Measurements from ENCODE around the gene OR56A4.
A peak's percentile ranks its signal among the peaks of the same experiment; 100 is the strongest.

Gene OR56A4

GRCh38 chr11:6027501-6027900 is 20.8 kb upstream of the OR56A4 start:
- Histone ChIP-seq H3K36me3 (no peaks in the 10 kb centered on the region), H3K9me3 (no peaks in the 10 kb centered on the region), H3K27ac (no peak overlapping the region), H3K27me3 (no peaks in the 10 kb centered on the region), H3K4me1 (no peaks in the 10 kb centered on the region), H3K4me3 (no peak overlapping the region)
- TF ChIP-seq, protein P1, sequence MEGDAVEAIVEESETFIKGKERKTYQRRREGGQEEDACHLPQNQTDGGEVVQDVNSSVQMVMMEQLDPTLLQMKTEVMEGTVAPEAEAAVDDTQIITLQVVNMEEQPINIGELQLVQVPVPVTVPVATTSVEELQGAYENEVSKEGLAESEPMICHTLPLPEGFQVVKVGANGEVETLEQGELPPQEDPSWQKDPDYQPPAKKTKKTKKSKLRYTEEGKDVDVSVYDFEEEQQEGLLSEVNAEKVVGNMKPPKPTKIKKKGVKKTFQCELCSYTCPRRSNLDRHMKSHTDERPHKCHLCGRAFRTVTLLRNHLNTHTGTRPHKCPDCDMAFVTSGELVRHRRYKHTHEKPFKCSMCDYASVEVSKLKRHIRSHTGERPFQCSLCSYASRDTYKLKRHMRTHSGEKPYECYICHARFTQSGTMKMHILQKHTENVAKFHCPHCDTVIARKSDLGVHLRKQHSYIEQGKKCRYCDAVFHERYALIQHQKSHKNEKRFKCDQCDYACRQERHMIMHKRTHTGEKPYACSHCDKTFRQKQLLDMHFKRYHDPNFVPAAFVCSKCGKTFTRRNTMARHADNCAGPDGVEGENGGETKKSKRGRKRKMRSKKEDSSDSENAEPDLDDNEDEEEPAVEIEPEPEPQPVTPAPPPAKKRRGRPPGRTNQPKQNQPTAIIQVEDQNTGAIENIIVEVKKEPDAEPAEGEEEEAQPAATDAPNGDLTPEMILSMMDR (IDR thresholded peaks at IDR 0.05) = no peak
- intact Hi-C loops (cut with DNase I; ENCODE audit: low total_unique reads) = no loop called here
- DNase-seq = no peak

DNA sequence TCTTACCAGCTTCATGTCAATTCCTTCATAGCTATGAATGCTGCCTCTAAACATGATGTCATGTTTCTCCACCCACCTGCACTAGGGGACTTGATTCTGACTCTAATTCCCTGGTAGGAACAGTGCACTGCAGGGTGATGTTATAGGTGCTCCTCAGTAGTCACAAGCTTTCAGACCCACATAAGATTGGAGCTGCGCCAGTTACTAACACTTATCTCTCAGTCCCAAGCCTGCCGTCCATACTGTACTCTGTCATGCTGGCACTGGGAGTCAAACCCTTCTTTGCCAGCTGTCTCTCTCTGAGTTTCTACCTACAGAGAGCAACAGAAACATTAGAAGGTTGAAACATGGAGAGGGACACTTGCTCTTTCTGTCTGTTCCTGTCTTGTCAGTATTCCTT is 18.3 kb upstream of the OR56A4 start:
- Histone ChIP-seq H3K9me3 (no peaks in the 10 kb centered on the region), H3K27me3 (no peaks in the 10 kb centered on the region), H3K27ac (no peak overlapping the region), H3K36me3 (no peaks in the 10 kb centered on the region), H3K4me3 (no peak overlapping the region), H3K4me1 (no peaks in the 10 kb centered on the region)
- DNase-seq = no peak
- TF ChIP-seq, protein P1 (IDR thresholded peaks at IDR 0.05) = no peak
- intact Hi-C loops (cut with DNase I; ENCODE audit: low total_unique reads) = no loop called here

GRCh38 chr11:6022956-6023355 is 16.2 kb upstream of the OR56A4 start:
- TF ChIP-seq, protein P1 (IDR thresholded peaks at IDR 0.05) = peak; percentile 29 to 33
- H3K27ac ChIP-seq = no peak overlapping the region
- H3K27me3 ChIP-seq = no peaks in the 10 kb centered on the region
- intact Hi-C loops (cut with DNase I; ENCODE audit: low total_unique reads) = no loop called here
- no peaks in the 10 kb centered on the region for H3K9me3 ChIP-seq
- no peaks in the 10 kb centered on the region for H3K36me3 ChIP-seq
- H3K4me1 ChIP-seq = no peaks in the 10 kb centered on the region
- no peak for DNase-seq
- no peak overlapping the region for H3K4me3 ChIP-seq

- intact Hi-C loops (cut with DNase I; ENCODE audit: low total_unique reads) = no loop called here
- Histone ChIP-seq H3K27me3 (no peaks in the 10 kb centered on the region), H3K4me3 (no peak overlapping the region), H3K4me1 (no peaks in the 10 kb centered on the region), H3K27ac (no peak overlapping the region), H3K36me3 (no peaks in the 10 kb centered on the region), H3K9me3 (peaks cover 0 to 4% (median 0%) of the 10 kb centered on the region in 3 donors)
- TF ChIP-seq, protein P1 (IDR thresholded peaks at IDR 0.05) = no peak
- no peak for DNase-seq
Measured at GRCh38 chr11:6013042-6013441, 6.3 kb upstream of the OR56A4 start.

DNA sequence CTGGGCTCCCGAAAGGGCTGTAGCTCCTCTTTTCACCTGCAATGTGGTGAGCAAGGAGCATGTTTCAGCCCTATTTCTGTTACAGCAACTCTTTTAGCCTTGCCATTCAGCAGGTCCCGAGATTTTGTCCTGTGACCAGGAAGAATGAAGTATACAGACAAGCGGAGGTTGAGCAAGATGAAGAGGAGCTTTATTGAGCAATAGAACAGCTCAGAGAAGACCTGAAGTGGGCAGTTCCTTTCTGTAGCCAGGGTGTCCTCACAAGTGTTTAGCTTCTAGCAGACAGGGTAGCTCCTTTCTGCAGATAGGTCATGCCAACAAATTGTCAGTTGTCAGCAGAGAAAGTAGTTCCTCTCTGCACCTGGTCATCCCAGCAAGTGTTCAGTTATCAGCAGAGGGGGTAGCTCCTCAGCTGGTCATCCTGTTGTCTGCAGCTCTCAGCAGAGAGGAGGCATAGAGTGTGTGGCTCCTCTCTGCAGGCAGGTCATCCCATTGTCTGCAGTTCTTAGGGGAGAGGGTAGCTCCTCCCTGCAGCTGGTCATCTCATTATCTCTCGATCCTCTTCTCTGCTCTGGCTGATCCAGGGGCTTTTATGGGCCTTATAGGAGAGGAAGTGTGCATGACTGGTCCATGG is 5.4 kb upstream of the OR56A4 start:
- Histone ChIP-seq H3K4me3 (no peak overlapping the region), H3K9me3 (peaks cover 0 to 4% (median 0%) of the 10 kb centered on the region in 3 donors), H3K36me3 (no peaks in the 10 kb centered on the region), H3K4me1 (no peaks in the 10 kb centered on the region), H3K27ac (no peak overlapping the region), H3K27me3 (no peaks in the 10 kb centered on the region)
- TF ChIP-seq, protein P1 (IDR thresholded peaks at IDR 0.05) = no peak
- DNase-seq = no peak
- intact Hi-C loops (cut with DNase I; ENCODE audit: low total_unique reads) = no loop called here

- no peaks in the 10 kb centered on the region for H3K9me3 ChIP-seq
- H3K36me3 ChIP-seq = no peaks in the 10 kb centered on the region
- H3K27ac ChIP-seq = no peak overlapping the region
- no peaks in the 10 kb centered on the region for H3K4me1 ChIP-seq
- no peak for DNase-seq
- intact Hi-C loops (cut with DNase I; ENCODE audit: low total_unique reads) = no loop called here
- no peaks in the 10 kb centered on the region for H3K27me3 ChIP-seq
- no peak overlapping the region for H3K4me3 ChIP-seq
- TF ChIP-seq, protein P1 (IDR thresholded peaks at IDR 0.05) = no peak
Measured at GRCh38 chr11:6006395-6006794, 351 bp downstream of the OR56A4 start.
